Glomerular visceral epithelial cell (primary cell): Measurements from ENCODE around the gene TMEM123.

ENCODE experiments used
- DNase-seq: peaks from one replicate; pipeline ENCODE4 v3.0.0-alpha.2; 2016; ENCODE audit errors: extremely low spot score

TMEM123 gene

DNA sequence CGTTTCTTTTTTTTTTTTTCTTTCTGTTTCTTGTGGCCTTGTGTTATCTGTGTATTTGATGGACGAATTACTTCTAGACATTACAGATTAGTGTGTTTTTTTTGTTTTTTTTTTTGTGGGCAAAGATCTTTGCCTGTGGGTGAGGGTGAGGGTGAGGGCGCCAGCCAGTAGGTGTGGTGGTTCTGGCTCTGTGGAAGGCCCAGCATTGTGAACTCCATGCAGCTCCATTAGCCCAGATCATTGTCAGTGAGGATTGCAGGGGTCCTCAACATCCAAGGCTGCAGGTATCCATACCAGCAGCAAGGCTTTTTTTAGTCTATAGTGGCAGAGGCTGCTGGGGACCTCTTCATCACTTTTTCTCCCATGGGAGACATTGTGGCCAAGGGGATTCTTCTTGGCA, 91.9 kb downstream of the TMEM123 start:
- DNase-seq: no peak

DNA sequence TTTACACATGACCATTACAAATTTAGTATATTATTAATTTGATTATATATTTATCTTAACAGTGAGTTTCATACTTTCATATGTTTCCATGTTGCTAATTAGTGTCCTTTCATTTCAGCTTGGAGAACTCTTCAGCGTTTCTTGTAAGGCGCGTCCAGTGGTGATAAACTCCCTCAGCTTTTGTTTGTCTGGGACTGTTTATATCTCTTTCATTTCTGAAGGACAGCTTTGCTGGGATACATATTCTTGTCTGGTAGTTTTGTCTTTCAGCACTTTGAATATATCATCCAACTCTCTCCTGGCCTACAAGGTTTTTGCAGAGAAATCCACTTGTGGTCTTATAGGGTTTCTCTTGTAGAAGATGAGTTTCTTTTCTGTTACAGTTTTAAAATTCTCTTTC, 93.2 kb downstream of the TMEM123 start:
- no peak for DNase-seq

DNA sequence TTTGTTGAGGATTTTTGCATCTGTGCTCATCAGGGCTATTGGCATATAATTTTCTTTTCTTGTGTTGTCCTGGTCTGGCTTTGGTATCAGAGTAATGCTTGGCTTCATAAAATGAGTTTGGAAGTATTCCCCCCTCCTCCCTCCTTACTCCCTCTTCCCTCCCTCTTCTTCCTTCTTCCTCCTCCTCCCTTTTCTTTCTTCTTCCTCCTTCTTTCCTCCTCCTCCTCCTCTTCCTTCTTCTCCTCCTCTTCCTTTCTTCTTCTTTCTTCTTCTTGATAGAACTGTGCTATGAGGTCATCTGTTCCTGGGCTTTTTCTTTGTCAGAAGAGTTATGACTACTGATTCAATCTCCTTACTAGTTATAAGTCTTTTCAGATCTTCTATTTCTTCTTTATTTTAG, 95.4 kb downstream of the TMEM123 start:
- no peak for DNase-seq

DNA sequence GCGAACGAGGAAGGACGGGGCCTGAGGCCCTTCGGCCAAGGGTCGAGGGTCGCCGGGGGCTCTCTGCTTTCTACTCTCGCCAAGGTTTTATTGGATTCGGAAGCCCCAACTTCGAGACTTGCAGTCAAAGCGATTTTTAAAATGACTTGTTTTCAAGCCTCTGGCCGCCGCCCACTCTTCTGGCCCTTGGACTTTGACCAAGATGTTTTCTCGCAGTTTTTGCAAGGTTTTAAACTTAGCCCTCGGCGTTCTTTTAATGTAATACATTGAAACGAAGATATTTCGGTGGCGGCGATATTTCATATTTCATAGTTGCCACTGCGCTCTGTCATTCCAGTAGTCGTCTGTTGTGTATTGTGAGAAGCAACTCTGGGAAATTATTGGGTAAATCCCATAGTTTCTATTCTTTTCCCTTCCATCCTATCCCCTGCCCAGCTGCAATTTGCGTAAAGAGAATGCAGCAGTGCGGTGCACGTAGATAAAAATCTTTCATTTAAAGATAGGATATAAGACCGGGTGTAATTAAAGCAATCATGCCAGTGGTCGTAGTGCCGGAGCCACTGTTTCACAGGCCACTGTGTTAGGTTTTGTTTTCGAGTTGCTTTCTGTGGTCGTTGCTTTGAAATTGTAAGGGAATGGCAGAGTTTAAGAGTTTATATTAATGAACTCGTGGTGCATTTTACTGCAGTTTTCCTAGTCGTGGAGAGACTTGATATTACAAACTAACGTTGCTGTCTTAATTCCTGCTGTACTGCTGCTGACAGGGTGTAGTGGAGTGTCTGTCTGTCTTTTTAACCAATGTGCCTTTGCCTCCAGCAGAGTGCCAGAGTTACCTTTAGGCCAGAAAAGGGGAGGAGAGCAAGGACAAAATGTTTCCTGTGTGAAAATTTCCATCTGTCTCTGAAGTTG, 104.8 kb downstream of the TMEM123 start:
- peak; percentile 33 for DNase-seq

DNA sequence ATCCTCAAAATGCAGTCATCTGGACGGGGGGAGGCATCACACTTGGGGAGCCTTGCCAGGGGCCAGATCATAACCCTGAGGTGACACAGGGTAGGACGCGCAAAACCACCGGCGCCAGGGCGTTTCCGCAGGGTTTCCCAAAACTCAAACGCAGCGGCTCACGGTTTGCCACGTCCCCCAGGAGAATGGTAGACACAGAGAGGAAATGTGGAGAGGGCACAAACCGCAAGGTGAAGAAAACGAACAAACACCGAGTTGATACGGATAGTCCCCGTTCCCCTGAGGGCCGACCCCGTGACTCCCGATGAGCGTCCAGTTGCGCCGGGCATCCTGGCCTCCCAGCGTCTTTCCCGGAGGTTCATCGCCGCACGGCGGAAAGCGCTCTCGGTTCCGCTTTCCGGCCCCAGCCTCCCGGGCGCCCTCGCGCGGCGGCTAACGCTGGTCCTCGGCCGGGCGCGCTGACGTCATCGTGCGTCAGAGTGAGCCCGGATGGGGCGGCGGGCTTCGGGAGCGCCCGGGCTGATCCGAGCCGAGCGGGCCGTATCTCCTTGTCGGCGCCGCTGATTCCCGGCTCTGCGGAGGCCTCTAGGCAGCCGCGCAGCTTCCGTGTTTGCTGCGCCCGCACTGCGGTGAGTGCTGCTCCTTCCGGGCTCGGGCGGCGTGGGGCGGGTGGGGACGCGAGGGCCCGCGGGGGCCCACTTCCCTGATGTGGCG, 105.7 kb downstream of the TMEM123 start, which contains the start of gene BIRC2:
Gene BIRC2 (plus strand): TSS at position 467 of the 714 bp plus-strand sequence. CDS start 2,641 bp downstream, outside the sequence.
- DNase-seq: peak; percentile 90

DNA sequence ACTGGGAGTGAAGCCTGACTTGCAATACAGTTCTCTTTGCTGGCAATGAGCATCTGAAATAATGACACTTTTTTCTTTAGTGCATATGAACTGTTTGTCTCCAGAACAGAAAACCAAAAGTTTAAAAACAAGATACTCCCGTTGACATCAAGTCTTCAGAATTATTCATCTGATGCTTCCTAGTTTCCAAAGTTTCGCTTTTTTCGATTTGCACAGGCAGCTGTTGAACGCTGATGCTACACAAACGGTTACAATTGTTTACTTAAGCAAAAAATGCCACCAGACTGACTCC, 106.2 kb downstream of the TMEM123 start:
- DNase-seq: no peak
